WERI-Rb-1 (cell line): ENCODE data around the gene TOR2A.

Experiments used
- DNase-seq: peaks from one replicate; pipeline ENCODE4 v3.0.0-alpha.2; 2020
- H3K27ac ChIP-seq: fragments of 250-450 bp; sonication (Bioruptor Pico); 2 replicates; pipeline ENCODE4 v1.5.1; 2020; ENCODE audit warnings: mild to moderate bottlenecking, moderate library complexity
- H3K27me3 ChIP-seq: fragments of 250-450 bp; sonication (Bioruptor Pico); 2 replicates; pipeline ENCODE4 v1.5.1; 2021; ENCODE audit warnings: mild to moderate bottlenecking, low read depth, moderate library complexity; ENCODE audit not compliant: insufficient read depth, severe bottlenecking
- H3K36me3 ChIP-seq: fragments of 250-450 bp; sonication (Bioruptor Pico); 2 replicates; pipeline ENCODE4 v1.5.1; 2020; ENCODE audit warnings: mild to moderate bottlenecking, moderate library complexity
- H3K4me3 ChIP-seq: 2 replicates; pipeline ENCODE4 v1.5.1; 2011; ENCODE audit warnings: low read depth, mild to moderate bottlenecking, control low read depth, low read length
- H3K9me3 ChIP-seq: fragments of 250-450 bp; sonication (Bioruptor Pico); 2 replicates; pipeline ENCODE4 v1.5.1; 2021; ENCODE audit warnings: mild to moderate bottlenecking, moderate library complexity; ENCODE audit not compliant: severe bottlenecking
- TF ChIP-seq, protein P1 (sequence below): IDR thresholded peaks from 2 replicates; pipeline ENCODE4 v1.5.1; 2011; ENCODE audit warnings: low read depth, mild to moderate bottlenecking, control low read depth, inconsistent platforms, low read length

TOR2A gene

GRCh38 chr9:127742435-127743088, 7.5 kb upstream of the TOR2A start:
- peak; percentile 80 for DNase-seq
- Histone ChIP-seq H3K27ac (no peak overlapping the region; the same call in none of the 2 replicates), H3K36me3 (peaks cover 10% of the 10 kb centered on the region), H3K9me3 (peaks cover 6% of the 10 kb centered on the region), H3K4me3 (no peak overlapping the region), H3K27me3 (no peaks in the 10 kb centered on the region)
- TF ChIP-seq, protein P1, sequence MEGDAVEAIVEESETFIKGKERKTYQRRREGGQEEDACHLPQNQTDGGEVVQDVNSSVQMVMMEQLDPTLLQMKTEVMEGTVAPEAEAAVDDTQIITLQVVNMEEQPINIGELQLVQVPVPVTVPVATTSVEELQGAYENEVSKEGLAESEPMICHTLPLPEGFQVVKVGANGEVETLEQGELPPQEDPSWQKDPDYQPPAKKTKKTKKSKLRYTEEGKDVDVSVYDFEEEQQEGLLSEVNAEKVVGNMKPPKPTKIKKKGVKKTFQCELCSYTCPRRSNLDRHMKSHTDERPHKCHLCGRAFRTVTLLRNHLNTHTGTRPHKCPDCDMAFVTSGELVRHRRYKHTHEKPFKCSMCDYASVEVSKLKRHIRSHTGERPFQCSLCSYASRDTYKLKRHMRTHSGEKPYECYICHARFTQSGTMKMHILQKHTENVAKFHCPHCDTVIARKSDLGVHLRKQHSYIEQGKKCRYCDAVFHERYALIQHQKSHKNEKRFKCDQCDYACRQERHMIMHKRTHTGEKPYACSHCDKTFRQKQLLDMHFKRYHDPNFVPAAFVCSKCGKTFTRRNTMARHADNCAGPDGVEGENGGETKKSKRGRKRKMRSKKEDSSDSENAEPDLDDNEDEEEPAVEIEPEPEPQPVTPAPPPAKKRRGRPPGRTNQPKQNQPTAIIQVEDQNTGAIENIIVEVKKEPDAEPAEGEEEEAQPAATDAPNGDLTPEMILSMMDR: no peak

DNA sequence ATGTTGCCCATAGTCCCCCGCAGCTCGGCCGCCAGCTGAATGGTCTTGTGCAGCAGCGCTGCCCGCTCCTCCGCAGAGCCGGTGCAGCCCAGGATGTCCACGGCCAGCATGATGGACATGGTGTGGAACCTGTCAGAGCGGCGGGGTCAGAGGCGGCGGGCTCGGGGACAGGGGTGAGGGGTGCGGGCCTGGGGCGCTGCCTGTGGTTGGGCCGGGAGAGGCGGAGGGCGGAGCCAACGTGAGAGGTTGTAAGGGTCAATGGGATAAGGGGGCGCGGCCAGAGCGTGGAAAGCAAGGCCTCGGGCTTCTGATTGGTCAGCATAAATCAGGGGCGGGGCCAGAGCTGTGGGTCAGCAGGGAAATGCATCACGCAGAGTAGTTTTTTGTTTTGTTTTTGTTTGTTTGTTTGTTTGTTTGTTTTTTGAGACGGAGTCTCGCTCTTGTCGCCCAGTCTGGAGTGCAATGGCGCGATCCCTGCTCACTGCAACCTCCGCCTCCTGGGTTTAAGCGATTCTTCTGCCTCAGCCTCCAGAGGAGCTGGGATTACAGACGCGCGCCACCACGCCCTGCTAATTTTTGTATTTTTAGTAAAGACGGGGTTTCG, 6.8 kb upstream of the TOR2A start:
- peak; percentile 55 for DNase-seq
- no peak overlapping the region for H3K4me3 ChIP-seq
- H3K36me3 ChIP-seq: peaks cover 10% of the 10 kb centered on the region
- H3K27ac ChIP-seq: no peak overlapping the region; the same call in none of the 2 replicates
- TF ChIP-seq, protein P1: no peak
- peaks cover 6% of the 10 kb centered on the region for H3K9me3 ChIP-seq
- H3K27me3 ChIP-seq: no peaks in the 10 kb centered on the region

GRCh38 chr9:127739614-127740330, 4.7 kb upstream of the TOR2A start:
- DNase-seq: no peak
- Histone ChIP-seq H3K36me3 (peaks cover 8% of the 10 kb centered on the region; the same call in 1 of the 2 replicates), H3K27ac (no peak overlapping the region), H3K27me3 (no peaks in the 10 kb centered on the region), H3K4me3 (no peak overlapping the region), H3K9me3 (peaks cover 6% of the 10 kb centered on the region)
- TF ChIP-seq, protein P1: no peak

DNA sequence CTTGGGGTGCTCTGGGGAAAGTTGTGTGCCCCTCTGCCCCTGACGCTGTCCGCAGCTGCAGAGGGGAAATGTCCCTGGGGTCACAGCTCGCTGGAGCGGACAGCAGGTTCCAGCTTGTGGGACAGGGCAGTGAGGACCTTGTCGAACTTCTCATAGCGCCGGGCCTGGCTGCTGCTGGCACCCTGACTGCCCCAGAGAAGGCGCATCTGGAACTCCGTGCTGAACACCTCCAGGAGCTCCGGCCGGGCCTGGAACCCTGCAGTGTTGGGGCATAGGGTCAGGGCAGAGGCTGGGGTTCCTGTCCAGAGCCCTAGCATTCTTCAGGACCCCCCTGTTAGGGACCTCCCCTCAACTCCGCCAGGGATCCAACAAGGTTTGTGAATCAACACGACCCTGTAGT, 3.6 kb upstream of the TOR2A start:
- DNase-seq: no peak
- Histone ChIP-seq H3K27me3 (no peaks in the 10 kb centered on the region), H3K4me3 (no peak overlapping the region), H3K9me3 (peaks cover 6% of the 10 kb centered on the region), H3K27ac (no peak overlapping the region), H3K36me3 (peaks cover 8% of the 10 kb centered on the region; the same call in 1 of the 2 replicates)
- TF ChIP-seq, protein P1: no peak

- Histone ChIP-seq H3K4me3 (no peak overlapping the region), H3K9me3 (no peaks in the 10 kb centered on the region), H3K27me3 (no peaks in the 10 kb centered on the region), H3K27ac (no peak overlapping the region), H3K36me3 (peaks cover 7% of the 10 kb centered on the region)
- TF ChIP-seq, protein P1: no peak
- DNase-seq: no peak
These were observed 564 bp upstream of the TOR2A start for GRCh38 chr9:127735530-127736185.
